CD4-positive, CD25-positive, alpha-beta regulatory T cell (primary cell): ENCODE measurements around the gene MAGEB16. TPM values are rescaled to one million over a fixed set of nuclear protein-coding genes. Genes with fewer than 3 reads are reported as not detected.

Source experiments
- ATAC-seq, 2 donors: fragments of 150-1000 bp; cut with Tn5 transposase; one replicate each; pipeline ENCODE4 v1.10.0; 2021; ENCODE audit warnings: low read depth in 2 of 2, moderate number of reproducible peaks in 2 of 2, moderate library complexity in 1 of 2
- DNase-seq, 3 donors: peaks; one replicate each; pipeline versions ENCODE4 v3.0.0 to v3.0.0-alpha.2; 2012 to 2022; ENCODE audit warnings: mixed read lengths in 1 of 3
- H3K27ac ChIP-seq: one replicate; pipeline ENCODE4 v1.7.0; 2013; ENCODE audit warnings: mild to moderate bottlenecking, low read length; ENCODE audit not compliant: insufficient read depth, poor library complexity, severe bottlenecking
- H3K27me3 ChIP-seq: one replicate; pipeline ENCODE4 v1.7.0; 2013; ENCODE audit warnings: low read length; ENCODE audit not compliant: control insufficient read depth, insufficient read depth
- H3K36me3 ChIP-seq: one replicate; pipeline ENCODE4 v1.7.0; 2013; ENCODE audit warnings: mild to moderate bottlenecking, low read length, moderate library complexity; ENCODE audit not compliant: control insufficient read depth, insufficient read depth
- H3K4me1 ChIP-seq: 2 replicates; pipeline ENCODE4 v1.7.0; 2013; ENCODE audit warnings: mild to moderate bottlenecking, low read length; ENCODE audit not compliant: insufficient read depth, control insufficient read depth, poor library complexity, severe bottlenecking
- H3K4me3 ChIP-seq: one replicate; pipeline ENCODE4 v1.7.0; 2013; ENCODE audit warnings: low read depth, mild to moderate bottlenecking, low read length, moderate library complexity
- H3K9me3 ChIP-seq, 2 experiments: 1 replicate in 1 of 2; 2 replicates in 1 of 2; pipeline ENCODE4 v1.7.0; 2013; ENCODE audit warnings: low read length in 2 of 2, mild to moderate bottlenecking in 1 of 2, moderate library complexity in 1 of 2; ENCODE audit not compliant: control insufficient read depth in 2 of 2
- H3K27ac Mint-ChIP-seq, 3 donors: one replicate each; pipeline ENCODE4 v1.8.0; 2020 to 2022; ENCODE audit warnings: mild to moderate bottlenecking in 3 of 3, mixed read lengths in 3 of 3, moderate library complexity in 2 of 3
- H3K27me3 Mint-ChIP-seq: one replicate; pipeline ENCODE4 v1.8.0; 2022; ENCODE audit warnings: mild to moderate bottlenecking, mixed read lengths
- H3K36me3 Mint-ChIP-seq: one replicate; pipeline ENCODE4 v1.8.0; 2020; ENCODE audit warnings: mixed read lengths
- H3K4me1 Mint-ChIP-seq, 4 donors: one replicate each; pipeline ENCODE4 v1.8.0; 2020 to 2022; ENCODE audit warnings: mixed read lengths in 4 of 4, mild to moderate bottlenecking in 1 of 4
- H3K4me3 Mint-ChIP-seq, 4 donors: one replicate each; pipeline ENCODE4 v1.8.0; 2020 to 2022; ENCODE audit warnings: mild to moderate bottlenecking in 4 of 4, mixed read lengths in 4 of 4, moderate library complexity in 3 of 4
- H3K9me3 Mint-ChIP-seq, 7 donors: one replicate each; pipeline ENCODE4 v1.8.0; 2020 to 2022; ENCODE audit warnings: mixed read lengths in 7 of 7, mild to moderate bottlenecking in 3 of 7, moderate library complexity in 2 of 7
- polyA plus RNA-seq, 4 donors: library from polyadenylated mRNA; unstranded; fragments of 300-500 nt; fragmentation: Illumina TruSeq; gene quantifications; one replicate each; pipeline ENCODE4 v1.2.3, GENCODE V29; 2021
- total RNA-seq: library from RNA; stranded (reverse); gene quantifications from one replicate; pipeline ENCODE4 v1.2.3, GENCODE V29; 2022

MAGEB16 gene
- total and polyA plus RNA-seq, 5 donors from 2014 or later, result not detected

GRCh38 chrX:35826503-35826902, 28.4 kb downstream of the MAGEB16 start:
- Histone ChIP-seq H3K9me3 (no peaks in the 10 kb centered on the region), H3K27me3 (no peaks in the 10 kb centered on the region), H3K36me3 (no peaks in the 10 kb centered on the region), H3K27ac (no peak overlapping the region), H3K4me1 (no peaks in the 10 kb centered on the region), H3K4me3 (no peak overlapping the region)
- no peak overlapping the region for H3K27ac Mint-ChIP-seq
- H3K4me3 Mint-ChIP-seq, result no peak overlapping the region
- no peak for DNase-seq
- no peaks in the 10 kb centered on the region for H3K4me1 Mint-ChIP-seq
- peaks cover 0 to 18% (median 3%) of the 10 kb centered on the region in 7 donors for H3K9me3 Mint-ChIP-seq
- ATAC-seq, result no peak
- H3K27me3 Mint-ChIP-seq, result no peaks in the 10 kb centered on the region
- H3K36me3 Mint-ChIP-seq, result no peaks in the 10 kb centered on the region

- H3K4me1 ChIP-seq, result no peaks in the 10 kb centered on the region
- no peak for DNase-seq
- H3K27ac Mint-ChIP-seq, result no peak overlapping the region
- H3K36me3 ChIP-seq, result no peaks in the 10 kb centered on the region
- no peaks in the 10 kb centered on the region for H3K36me3 Mint-ChIP-seq
- no peaks in the 10 kb centered on the region for H3K27me3 Mint-ChIP-seq
- H3K4me1 Mint-ChIP-seq, result no peaks in the 10 kb centered on the region
- no peak overlapping the region for H3K4me3 Mint-ChIP-seq
- no peaks in the 10 kb centered on the region for H3K9me3 ChIP-seq
- H3K27ac ChIP-seq, result no peak overlapping the region
- ATAC-seq, result no peak
- H3K27me3 ChIP-seq, result no peaks in the 10 kb centered on the region
- H3K4me3 ChIP-seq, result no peak overlapping the region
- peaks cover 0 to 16% (median 7%) of the 10 kb centered on the region in 7 donors for H3K9me3 Mint-ChIP-seq
Measured at GRCh38 chrX:35829501-35829900, 31.4 kb downstream of the MAGEB16 start.

- no peak overlapping the region for H3K27ac ChIP-seq
- ATAC-seq (no peak), DNase-seq (no peak)
- H3K27me3 ChIP-seq, result no peaks in the 10 kb centered on the region
- H3K36me3 ChIP-seq, result no peaks in the 10 kb centered on the region
- peaks cover 0 to 7% (median 0%) of the 10 kb centered on the region in 7 donors for H3K9me3 Mint-ChIP-seq
- no peaks in the 10 kb centered on the region for H3K4me1 Mint-ChIP-seq
- H3K9me3 ChIP-seq, result no peaks in the 10 kb centered on the region
- no peak overlapping the region for H3K27ac Mint-ChIP-seq
- H3K4me3 ChIP-seq, result no peak overlapping the region
- no peak overlapping the region for H3K4me3 Mint-ChIP-seq
- H3K27me3 Mint-ChIP-seq, result no peaks in the 10 kb centered on the region
- no peaks in the 10 kb centered on the region for H3K4me1 ChIP-seq
- no peaks in the 10 kb centered on the region for H3K36me3 Mint-ChIP-seq
Measured at GRCh38 chrX:35841872-35842271, 43.7 kb downstream of the MAGEB16 start.

GRCh38 chrX:35842674-35843073, 44.5 kb downstream of the MAGEB16 start:
- Mint-ChIP-seq H3K9me3 (peaks cover 0 to 7% (median 0%) of the 10 kb centered on the region in 7 donors), H3K4me1 (no peaks in the 10 kb centered on the region), H3K27me3 (no peaks in the 10 kb centered on the region), H3K36me3 (no peaks in the 10 kb centered on the region), H3K27ac (no peak overlapping the region), H3K4me3 (no peak overlapping the region)
- ATAC-seq (no peak), DNase-seq (no peak)
- Histone ChIP-seq H3K9me3 (no peaks in the 10 kb centered on the region), H3K4me3 (no peak overlapping the region), H3K27ac (no peak overlapping the region), H3K36me3 (no peaks in the 10 kb centered on the region), H3K4me1 (no peaks in the 10 kb centered on the region), H3K27me3 (no peaks in the 10 kb centered on the region)

- Mint-ChIP-seq H3K27me3 (no peaks in the 10 kb centered on the region), H3K4me3 (no peak overlapping the region), H3K27ac (no peak overlapping the region), H3K9me3 (peaks cover 0 to 7% (median 0%) of the 10 kb centered on the region in 7 donors), H3K4me1 (no peaks in the 10 kb centered on the region), H3K36me3 (no peaks in the 10 kb centered on the region)
- ATAC-seq, result no peak
- Histone ChIP-seq H3K27ac (no peak overlapping the region), H3K27me3 (no peaks in the 10 kb centered on the region), H3K4me3 (no peak overlapping the region), H3K36me3 (no peaks in the 10 kb centered on the region), H3K9me3 (no peaks in the 10 kb centered on the region), H3K4me1 (no peaks in the 10 kb centered on the region)
- no peak for DNase-seq
Measured at GRCh38 chrX:35847736-35848135, 49.6 kb downstream of the MAGEB16 start.

Other genes with a start within 250 kb of the MAGEB16 start
- not detected for gene CFAP47, start 121.4 kb downstream of the MAGEB16 start, total RNA-seq
- gene CFAP47, start 121.4 kb downstream of the MAGEB16 start, polyA plus RNA-seq, result not detected